Tibial nerve (tissue), 4 donors: ENCODE results near the gene PLEKHG4B. TPM values are rescaled to one million over a fixed set of nuclear protein-coding genes. Genes with fewer than 3 reads are reported as not detected.
"Not testable (repeated sequence)": the region's sequence is repeated elsewhere in the genome, so short reads cannot be mapped to it uniquely, and the experiment has no call there.

Experiments used
- DNase-seq, 2 donors: peaks; one replicate each; pipeline ENCODE4 v3.0.0-alpha.2; 2019; ENCODE audit warnings: low spot score in 2 of 2
- H3K27ac ChIP-seq, 4 donors: fragments of 200-600 bp; sonication (generic) in 3 of 4; one replicate each; pipeline ENCODE4 v1.5.1; 2017 to 2019; ENCODE audit warnings: mild to moderate bottlenecking in 1 of 4
- H3K27me3 ChIP-seq, 2 donors: fragments of 200-600 bp; sonication (generic) in 1 of 2; one replicate each; pipeline versions ENCODE4 v1.5.1 to v1.6.0; 2017 to 2019
- H3K36me3 ChIP-seq, 3 donors: fragments of 200-600 bp; sonication (generic); one replicate each; pipeline ENCODE4 v1.5.1; 2018 to 2019
- H3K4me1 ChIP-seq, 4 donors: fragments of 200-600 bp; sonication (generic) in 3 of 4; one replicate each; pipeline ENCODE4 v1.5.1; 2017 to 2019
- H3K4me3 ChIP-seq, 4 donors: fragments of 200-600 bp; sonication (generic) in 3 of 4; one replicate each; pipeline ENCODE4 v1.5.1; 2017 to 2019; ENCODE audit warnings: mild to moderate bottlenecking in 1 of 4, moderate library complexity in 1 of 4
- H3K9me3 ChIP-seq, 4 donors: fragments of 200-600 bp; sonication (generic) in 3 of 4; one replicate each; pipeline ENCODE4 v1.5.1; 2017 to 2019
- CTCF ChIP-seq, 5 experiments: fragments of 200-600 bp in 3 of 5; fragments of 450-650 bp in 2 of 5; sonication (generic) in 3 of 5; IDR thresholded peaks; one replicate each; pipeline ENCODE4 v1.5.1; 2016 to 2019; ENCODE audit warnings: antibody characterized with exemption in 5 of 5, mild to moderate bottlenecking in 3 of 5, moderate library complexity in 2 of 5
- EP300 ChIP-seq, 2 donors: sonication (generic); formaldehyde crosslinking; IDR thresholded peaks; one replicate each; pipeline ENCODE4 v1.6.1; 2017; ENCODE audit warnings: antibody characterized with exemption in 2 of 2, mild to moderate bottlenecking in 1 of 2
- POLR2A ChIP-seq, 2 donors: fragments of 450-650 bp; IDR thresholded peaks; one replicate each; pipeline ENCODE4 v1.6.1; 2017; ENCODE audit warnings: antibody characterized with exemption in 2 of 2, mild to moderate bottlenecking in 2 of 2, moderate library complexity in 2 of 2
- WGBS, 2 donors: methylation state at CpG; one replicate each; pipeline ENCODE4 v1.1.5; 2018; 5-methylcytosine and 5-hydroxymethylcytosine counted together
- total RNA-seq, 4 donors: library from RNA; depleted of rRNA; stranded (reverse); fragments of >200 nt; gene quantifications; one replicate each; pipeline ENCODE4 v1.1.0, GENCODE V29; 2016

PLEKHG4B gene
- total RNA-seq, 4 donors from 2014 or later = under 0.01 to 0.42 (median 0.26) TPM

- 82% methylated on average over 6 of the region's 6 CpGs for WGBS, 2 donors
- peaks cover 0 to 50% (median 33%) of the 10 kb centered on the region in 3 donors for H3K36me3 ChIP-seq
- peaks cover 0 to 49% (median 18%) of the 10 kb centered on the region in 4 donors for H3K4me1 ChIP-seq
- H3K4me3 ChIP-seq = no peak overlapping the region
- H3K9me3 ChIP-seq = no peaks in the 10 kb centered on the region
- TF ChIP-seq POLR2A (IDR thresholded peaks at IDR 0.05) = no peak
- no peak for TF ChIP-seq CTCF (IDR thresholded peaks at IDR 0.05)
- no peak for TF ChIP-seq EP300 (IDR thresholded peaks at IDR 0.05)
- H3K27ac ChIP-seq = no peak overlapping the region
- H3K27me3 ChIP-seq = no peaks in the 10 kb centered on the region
- no peak for DNase-seq
Observed at GRCh38 chr5:223791-224190, 131.8 kb downstream of the PLEKHG4B start.

GRCh38 chr5:225334-225733 is 133.4 kb downstream of the PLEKHG4B start:
- H3K27me3 ChIP-seq = no peaks in the 10 kb centered on the region
- DNase-seq = no peak
- no peaks in the 10 kb centered on the region for H3K9me3 ChIP-seq
- no peak overlapping the region for H3K4me3 ChIP-seq
- peaks cover 0 to 66% (median 39%) of the 10 kb centered on the region in 3 donors for H3K36me3 ChIP-seq
- H3K27ac ChIP-seq = no peak overlapping the region
- TF ChIP-seq EP300 (IDR thresholded peaks at IDR 0.05) (no peak), CTCF (IDR thresholded peaks at IDR 0.05) (no peak), POLR2A (IDR thresholded peaks at IDR 0.05) (no peak)
- peaks cover 0 to 36% (median 7%) of the 10 kb centered on the region in 4 donors for H3K4me1 ChIP-seq
- 95 to 97% methylated on average over 13 to 14 of the region's 14 CpGs for WGBS, 2 donors

- H3K4me3 ChIP-seq, H3K27ac ChIP-seq, H3K27me3 ChIP-seq, H3K9me3 ChIP-seq, DNase-seq: not testable (repeated sequence)
- Histone ChIP-seq H3K36me3 (peaks cover 0 to 86% (median 42%) of the 10 kb centered on the region in 3 donors), H3K4me1 (peaks cover 0 to 16% (median 0%) of the 10 kb centered on the region in 4 donors)
- WGBS, 2 donors = 91 to 96% methylated on average over 7 to 17 of the region's 17 CpGs
Observed at GRCh38 chr5:227375-227774, 135.4 kb downstream of the PLEKHG4B start.

GRCh38 chr5:228886-229285 is 136.9 kb downstream of the PLEKHG4B start:
- Histone ChIP-seq H3K36me3 (peaks cover 0 to 99% (median 47%) of the 10 kb centered on the region in 3 donors), H3K4me1 (peaks cover 0 to under 1% (median 0%) of the 10 kb centered on the region in 4 donors), H3K4me3 (no peak overlapping the region), H3K27ac (no peak overlapping the region), H3K27me3 (no peaks in the 10 kb centered on the region), H3K9me3 (no peaks in the 10 kb centered on the region)
- no peak for DNase-seq
- WGBS, 2 donors = 41 to 50% methylated on average over 3 of the region's 3 CpGs
- no peak for TF ChIP-seq POLR2A (IDR thresholded peaks at IDR 0.05)

GRCh38 chr5:230711-231110 is 138.7 kb downstream of the PLEKHG4B start:
- Histone ChIP-seq H3K4me1 (no peaks in the 10 kb centered on the region), H3K27me3 (no peaks in the 10 kb centered on the region), H3K4me3 (no peak overlapping the region), H3K27ac (no peak overlapping the region), H3K36me3 (peaks cover 0 to 99% (median 32%) of the 10 kb centered on the region in 3 donors), H3K9me3 (no peaks in the 10 kb centered on the region)
- 97 to 100% methylated on average over 12 to 13 of the region's 14 CpGs for WGBS, 2 donors
- TF ChIP-seq CTCF (IDR thresholded peaks at IDR 0.05) (no peak), POLR2A (IDR thresholded peaks at IDR 0.05) (no peak), EP300 (IDR thresholded peaks at IDR 0.05) (no peak)
- DNase-seq = no peak

- Histone ChIP-seq H3K27me3 (no peaks in the 10 kb centered on the region), H3K9me3 (no peaks in the 10 kb centered on the region), H3K4me3 (no peak overlapping the region), H3K36me3 (peaks cover 0 to 99% (median 33%) of the 10 kb centered on the region in 3 donors), H3K4me1 (no peaks in the 10 kb centered on the region), H3K27ac (no peak overlapping the region)
- no peak for DNase-seq
- 88 to 89% methylated on average over 13 of the region's 13 CpGs for WGBS, 2 donors
- TF ChIP-seq POLR2A (IDR thresholded peaks at IDR 0.05) = no peak
- no peak for TF ChIP-seq CTCF (IDR thresholded peaks at IDR 0.05)
- TF ChIP-seq EP300 (IDR thresholded peaks at IDR 0.05) = no peak
Observed at GRCh38 chr5:231661-232060, 139.7 kb downstream of the PLEKHG4B start.

GRCh38 chr5:233426-233825 is 141.5 kb downstream of the PLEKHG4B start:
- not testable (repeated sequence) for H3K9me3 ChIP-seq, H3K4me1 ChIP-seq, H3K27me3 ChIP-seq, H3K27ac ChIP-seq, DNase-seq, H3K4me3 ChIP-seq
- 95 to 96% methylated on average over 20 of the region's 20 CpGs for WGBS, 2 donors
- peaks cover 0 to 97% (median 23%) of the 10 kb centered on the region in 3 donors for H3K36me3 ChIP-seq
